ENCODE measurements around the gene SEMA3G. TPM values are rescaled to one million over a fixed set of nuclear protein-coding genes. Genes with fewer than 3 reads are reported as not detected.

The SEMA3G gene
- total RNA-seq, 6 experiments from 2014 or later = 0.60 to 2.8 (median 0.80) TPM

DNA sequence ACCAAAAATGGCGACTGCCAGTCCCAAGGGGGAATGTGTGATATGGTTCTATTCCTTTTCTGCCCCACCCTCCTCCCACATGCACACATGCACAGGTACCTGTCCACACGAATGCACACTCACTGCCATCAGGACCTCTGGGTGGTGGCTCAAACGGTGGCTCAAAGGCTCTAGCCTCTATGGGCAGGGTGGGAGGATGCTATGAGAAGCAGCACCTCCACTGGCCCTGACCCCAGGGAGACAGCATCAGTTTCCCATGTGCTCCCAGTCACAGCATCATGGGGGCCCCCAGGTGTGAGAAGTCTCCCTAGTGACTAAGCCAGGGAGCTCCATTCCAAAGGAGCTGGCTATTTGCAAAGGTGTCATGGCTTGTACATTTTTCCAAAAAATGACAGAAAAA is 15.9 kb downstream of the SEMA3G start:
- ATAC-seq (no peak), DNase-seq (no peak)
- no peaks in the 10 kb centered on the region for H3K27me3 ChIP-seq
- H3K9me3 ChIP-seq = no peaks in the 10 kb centered on the region
- no peaks in the 10 kb centered on the region for H3K4me1 ChIP-seq
- no peak overlapping the region for H3K27ac ChIP-seq
- 27% methylated on average over 3 of the region's 3 CpGs for WGBS (ENCODE audit: insufficient coverage, low coverage, low lambda C conversion rate, missing lambda C conversion rate)
- intact Hi-C loops (cut with DNase I) = no loop called here
- H3K36me3 ChIP-seq = no peaks in the 10 kb centered on the region
- TF ChIP-seq CTCF (IDR thresholded peaks at IDR 0.05) = no peak
- TF ChIP-seq POLR2A (IDR thresholded peaks at IDR 0.05) = no peak
- no peak overlapping the region for H3K4me3 ChIP-seq

DNA sequence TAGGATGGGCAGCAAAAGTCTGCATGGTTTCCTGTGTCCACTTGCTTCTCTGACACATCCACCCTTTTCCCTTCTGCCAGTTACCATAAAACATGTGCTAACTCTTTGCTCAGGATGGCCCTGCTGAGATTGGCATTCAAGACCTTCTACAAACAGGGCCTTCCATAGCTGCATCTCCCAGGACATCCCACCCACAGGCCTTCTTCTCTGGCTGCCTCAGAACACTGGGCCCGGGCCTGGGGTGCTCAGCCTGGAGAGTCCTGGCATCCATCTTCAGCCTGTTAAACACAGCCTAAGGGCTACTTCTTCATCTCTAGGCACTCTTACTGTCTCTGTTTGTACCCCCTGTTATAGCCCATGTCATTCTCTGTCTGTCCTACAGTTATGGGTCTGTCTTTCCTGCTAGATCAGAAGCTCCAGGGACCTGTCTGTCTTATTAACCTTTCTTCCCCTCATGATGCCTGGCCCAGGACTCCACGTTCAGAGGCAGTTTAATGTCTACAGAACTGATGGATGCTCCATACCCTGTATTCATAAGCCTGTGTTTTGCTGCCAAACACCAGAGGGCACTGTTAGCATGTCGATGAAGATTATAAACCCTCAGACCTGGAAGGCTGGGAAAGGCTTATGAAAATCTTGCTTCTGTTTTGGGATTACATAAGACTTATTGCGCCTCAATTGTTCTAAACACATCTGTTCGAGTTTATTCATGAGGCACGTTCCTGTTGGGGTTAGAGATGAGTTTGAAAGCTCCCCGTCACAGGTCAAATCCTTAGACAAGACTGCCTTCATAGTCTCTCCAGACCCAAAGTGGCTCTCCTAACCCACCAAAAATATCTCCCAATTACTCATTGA is 16.5 kb downstream of the SEMA3G start:
- DNase-seq (peak in 1 of 3 donors; percentile 66), ATAC-seq (peak; percentile 91 to 94 (median 93))
- H3K4me1 ChIP-seq = no peaks in the 10 kb centered on the region

DNA sequence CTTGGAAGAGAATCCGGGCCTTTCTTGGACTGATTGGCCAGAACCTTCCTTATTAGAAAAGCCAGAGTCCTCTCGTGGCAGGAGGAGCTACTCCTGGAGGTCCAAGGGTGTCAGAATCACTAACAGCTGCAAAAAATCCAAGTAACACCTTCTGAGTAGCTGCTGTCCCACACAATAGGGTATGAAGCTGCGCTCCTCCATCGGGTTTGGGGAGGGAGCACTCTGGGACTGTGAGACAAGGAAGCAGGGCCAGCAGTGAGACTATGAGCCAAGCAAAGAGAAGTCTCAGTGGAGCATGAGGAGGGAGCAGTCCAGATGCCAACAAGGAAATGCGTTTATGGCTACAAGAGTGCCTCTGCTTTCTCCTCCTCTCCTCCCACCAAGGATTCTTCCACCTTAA is 21.7 kb downstream of the SEMA3G start:
- H3K36me3 ChIP-seq = no peaks in the 10 kb centered on the region
- ATAC-seq (no peak), DNase-seq (peak in 1 of 3 donors; percentile 15)
- TF ChIP-seq POLR2A (IDR thresholded peaks at IDR 0.05) = no peak
- no peak for TF ChIP-seq CTCF (IDR thresholded peaks at IDR 0.05)
- intact Hi-C loops (cut with DNase I) = no loop called here
- H3K27me3 ChIP-seq = no peaks in the 10 kb centered on the region
- WGBS (ENCODE audit: insufficient coverage, low coverage, low lambda C conversion rate, missing lambda C conversion rate) = 71% methylated on average over 5 of the region's 5 CpGs
- no peak overlapping the region for H3K27ac ChIP-seq
- H3K9me3 ChIP-seq = no peaks in the 10 kb centered on the region
- no peak overlapping the region for H3K4me3 ChIP-seq
- H3K4me1 ChIP-seq = no peaks in the 10 kb centered on the region

More for the DNA sequence above, 16.5 kb downstream of the SEMA3G start:
- H3K9me3 ChIP-seq = no peaks in the 10 kb centered on the region
- no peaks in the 10 kb centered on the region for H3K27me3 ChIP-seq
- intact Hi-C loops (cut with DNase I) = no loop called here
- no peak overlapping the region for H3K4me3 ChIP-seq
- no peaks in the 10 kb centered on the region for H3K36me3 ChIP-seq
- TF ChIP-seq CTCF (IDR thresholded peaks at IDR 0.05) (peak; percentile 73 to 82 (median 76)), POLR2A (IDR thresholded peaks at IDR 0.05) (no peak)
- no peak overlapping the region for H3K27ac ChIP-seq
- 10% methylated on average over 3 of the region's 7 CpGs for WGBS (ENCODE audit: insufficient coverage, low coverage, low lambda C conversion rate, missing lambda C conversion rate)

DNA sequence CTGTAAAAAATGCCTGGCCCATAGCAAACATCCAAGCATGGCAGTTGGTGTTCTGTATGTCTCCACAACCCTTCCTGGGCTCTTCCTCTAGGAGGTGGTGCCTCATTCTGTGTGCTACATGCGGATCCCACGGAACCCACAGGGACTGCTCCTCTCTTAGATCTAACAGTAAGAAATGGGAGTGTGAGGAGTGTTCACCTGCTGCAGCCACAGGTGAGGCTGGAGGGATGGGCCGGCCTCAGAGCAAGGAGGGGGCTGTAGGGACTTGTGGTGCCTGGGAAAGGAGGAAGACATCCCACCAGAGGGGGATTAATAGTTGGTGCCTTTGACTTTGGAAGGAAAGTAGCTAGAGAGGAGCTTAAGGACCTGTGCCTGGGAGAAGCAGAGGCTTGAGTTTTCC is 22.2 kb downstream of the SEMA3G start:
- Histone ChIP-seq H3K4me3 (no peak overlapping the region), H3K27me3 (no peaks in the 10 kb centered on the region), H3K36me3 (no peaks in the 10 kb centered on the region), H3K4me1 (no peaks in the 10 kb centered on the region), H3K27ac (no peak overlapping the region), H3K9me3 (no peaks in the 10 kb centered on the region)
- WGBS (ENCODE audit: insufficient coverage, low coverage, low lambda C conversion rate, missing lambda C conversion rate) = 94% methylated on average over 3 of the region's 3 CpGs
- TF ChIP-seq POLR2A (IDR thresholded peaks at IDR 0.05) (no peak), CTCF (IDR thresholded peaks at IDR 0.05) (no peak)
- ATAC-seq (peak in 1 of 4 donors; percentile 11), DNase-seq (peak in 1 of 3 donors; percentile 15)
- intact Hi-C loops (cut with DNase I) = no loop called here

All from right lobe of liver (tissue), 6 donors.